Mesenchymal stem cell (in vitro differentiated cells and primary cell): ENCODE results near the gene IL22RA2.

Experiments used
- DNase-seq: peaks from one replicate; pipeline ENCODE4 v3.0.0-alpha.2; 2013
- H2AFZ ChIP-seq: one replicate; pipeline ENCODE4 v1.6.1; 2013; ENCODE audit warnings: low read depth, mild to moderate bottlenecking, control low read depth, inconsistent platforms, low read length, moderate library complexity
- H2AK5ac ChIP-seq: 2 replicates; pipeline ENCODE4 v1.6.1; 2013; ENCODE audit warnings: low read length, moderate library complexity, mild to moderate bottlenecking, inconsistent platforms; ENCODE audit not compliant: severe bottlenecking
- H2BK120ac ChIP-seq: one replicate; pipeline ENCODE4 v1.6.1; 2013; ENCODE audit warnings: low read depth, mild to moderate bottlenecking, inconsistent platforms, low read length, moderate library complexity
- H2BK12ac ChIP-seq, 2 experiments: one replicate each; pipeline ENCODE4 v1.6.1; 2013; ENCODE audit warnings: inconsistent platforms in 2 of 2, low read length in 2 of 2, mild to moderate bottlenecking in 2 of 2, moderate library complexity in 2 of 2, control low read depth in 1 of 2
- H2BK15ac ChIP-seq: one replicate; pipeline ENCODE4 v1.6.1; 2013; ENCODE audit warnings: mild to moderate bottlenecking, low read depth, inconsistent platforms; ENCODE audit not compliant: poor library complexity, severe bottlenecking
- H2BK5ac ChIP-seq: 2 replicates; pipeline ENCODE4 v1.6.1; 2013; ENCODE audit warnings: low read depth, mild to moderate bottlenecking, low read length, control low read depth, inconsistent platforms; ENCODE audit not compliant: poor library complexity, severe bottlenecking
- H3K14ac ChIP-seq, 2 experiments: one replicate each; pipeline ENCODE4 v1.6.1; 2013; ENCODE audit warnings: inconsistent platforms in 2 of 2, low read length in 2 of 2, control low read depth in 1 of 2, mild to moderate bottlenecking in 1 of 2, moderate library complexity in 1 of 2
- H3K18ac ChIP-seq, 2 experiments: one replicate each; pipeline ENCODE4 v1.6.1; 2013; ENCODE audit warnings: inconsistent platforms in 2 of 2, low read length in 2 of 2, control low read depth in 1 of 2, low read depth in 1 of 2, mild to moderate bottlenecking in 1 of 2
- H3K23ac ChIP-seq, 2 experiments: one replicate each; pipeline ENCODE4 v1.6.1; 2013; ENCODE audit warnings: inconsistent platforms in 2 of 2, low read length in 2 of 2, mild to moderate bottlenecking in 2 of 2, moderate library complexity in 2 of 2, control low read depth in 1 of 2
- H3K27ac ChIP-seq: 2 replicates; pipeline ENCODE4 v1.5.1; 2013; ENCODE audit warnings: mild to moderate bottlenecking, moderate library complexity, low read length, control low read depth, inconsistent platforms; ENCODE audit not compliant: poor library complexity, severe bottlenecking
- H3K27me3 ChIP-seq, 2 experiments: 2 replicates each; pipeline versions ENCODE4 v1.6.1 to v1.7.0; 2013; ENCODE audit warnings: low read length in 2 of 2, mild to moderate bottlenecking in 2 of 2, moderate library complexity in 2 of 2, control low read depth in 1 of 2, inconsistent platforms in 1 of 2; ENCODE audit not compliant: control insufficient read depth in 1 of 2, insufficient read depth in 1 of 2
- H3K36me3 ChIP-seq, 2 experiments: 2 replicates each; pipeline versions ENCODE4 v1.6.1 to v1.7.0; 2013; ENCODE audit warnings: low read length in 2 of 2, control low read depth in 1 of 2, inconsistent platforms in 1 of 2, low read depth in 1 of 2, mild to moderate bottlenecking in 1 of 2; ENCODE audit not compliant: insufficient read depth in 2 of 2, control insufficient read depth in 1 of 2
- H3K4ac ChIP-seq, 2 experiments: one replicate each; pipeline ENCODE4 v1.6.1; 2013; ENCODE audit warnings: inconsistent platforms in 2 of 2, low read length in 2 of 2, mild to moderate bottlenecking in 2 of 2, moderate library complexity in 2 of 2, control low read depth in 1 of 2, low read depth in 1 of 2
- H3K4me1 ChIP-seq: 2 replicates; pipeline ENCODE4 v1.6.1; 2013; ENCODE audit warnings: low read depth, low read length, control low read depth; ENCODE audit not compliant: control insufficient read depth, insufficient read depth
- H3K4me2 ChIP-seq: 2 replicates; pipeline ENCODE4 v1.6.1; 2013; ENCODE audit warnings: low read length, mild to moderate bottlenecking, inconsistent platforms; ENCODE audit not compliant: poor library complexity, severe bottlenecking
- H3K4me3 ChIP-seq, 2 experiments: 2 replicates each; pipeline versions ENCODE4 v1.5.1 to v1.7.0; 2013; ENCODE audit warnings: low read length in 2 of 2, mild to moderate bottlenecking in 2 of 2, control low read depth in 1 of 2, low read depth in 1 of 2; ENCODE audit not compliant: insufficient read depth in 1 of 2
- H3K79me1 ChIP-seq: replicated peaks from 2 replicates; pipeline ENCODE4 v1.6.1; 2013; ENCODE audit warnings: mild to moderate bottlenecking, control low read depth, low read length, inconsistent platforms; ENCODE audit not compliant: poor library complexity, severe bottlenecking
- H3K9ac ChIP-seq: 2 replicates; pipeline ENCODE4 v1.7.0; 2013; ENCODE audit warnings: mild to moderate bottlenecking, low read length, moderate library complexity
- H3K9me3 ChIP-seq: 2 replicates; pipeline ENCODE4 v1.7.0; 2013; ENCODE audit warnings: mild to moderate bottlenecking, low read length; ENCODE audit not compliant: control insufficient read depth
- H4K8ac ChIP-seq: one replicate; pipeline ENCODE4 v1.6.1; 2013; ENCODE audit warnings: inconsistent platforms, mild to moderate bottlenecking, low read length, moderate library complexity
- H4K91ac ChIP-seq: one replicate; pipeline ENCODE4 v1.6.1; 2013; ENCODE audit warnings: mild to moderate bottlenecking, low read length, inconsistent platforms
- WGBS: methylation state at CpG from one replicate; pipeline ENCODE4 v1.1.7; 2013; ENCODE audit warnings: mixed read lengths; 5-methylcytosine and 5-hydroxymethylcytosine counted together

Gene IL22RA2

GRCh38 chr6:137206577-137206976, 33.1 kb upstream of the IL22RA2 start:
- peaks cover 28% of the 10 kb centered on the region for H3K79me1 ChIP-seq
- H2BK15ac ChIP-seq, result no peak overlapping the region
- H2AFZ ChIP-seq, result no peak overlapping the region
- no peak overlapping the region for H4K91ac ChIP-seq
- H3K23ac ChIP-seq, result no peak overlapping the region
- no peaks in the 10 kb centered on the region for H3K27me3 ChIP-seq
- no peak overlapping the region for H2AK5ac ChIP-seq
- no peak overlapping the region for H3K4me2 ChIP-seq
- no peak overlapping the region for H2BK12ac ChIP-seq
- H3K4me1 ChIP-seq, result no peaks in the 10 kb centered on the region
- H2BK5ac ChIP-seq, result no peak overlapping the region
- no peak overlapping the region for H3K27ac ChIP-seq
- DNase-seq, result no peak
- H3K9me3 ChIP-seq, result no peaks in the 10 kb centered on the region
- no peak overlapping the region for H3K4me3 ChIP-seq
- H3K36me3 ChIP-seq, result peaks cover 10 to 57% of the 10 kb centered on the region in 2 experiments
- H3K4ac ChIP-seq, result no peak overlapping the region
- no peak overlapping the region for H4K8ac ChIP-seq
- no peak overlapping the region for H2BK120ac ChIP-seq
- H3K18ac ChIP-seq, result no peak overlapping the region
- 100% methylated on average over 1 of the region's 1 CpG for WGBS
- no peak overlapping the region for H3K9ac ChIP-seq
- H3K14ac ChIP-seq, result no peak overlapping the region

GRCh38 chr6:137203256-137203655, 29.8 kb upstream of the IL22RA2 start:
- Histone ChIP-seq H3K36me3 (peaks cover 9 to 83% of the 10 kb centered on the region in 2 experiments), H3K27me3 (no peaks in the 10 kb centered on the region), H3K4me3 (no peak overlapping the region), H4K91ac (no peak overlapping the region), H3K4me2 (no peak overlapping the region), H3K23ac (no peak overlapping the region), H3K9ac (no peak overlapping the region), H4K8ac (no peak overlapping the region), H2BK120ac (no peak overlapping the region), H3K27ac (no peak overlapping the region), H3K4me1 (no peaks in the 10 kb centered on the region), H3K4ac (no peak overlapping the region), H2BK15ac (no peak overlapping the region), H3K14ac (no peak overlapping the region), H3K79me1 (peaks cover 9% of the 10 kb centered on the region), H2BK5ac (no peak overlapping the region), H2AK5ac (no peak overlapping the region), H3K18ac (no peak overlapping the region), H3K9me3 (no peaks in the 10 kb centered on the region), H2AFZ (no peak overlapping the region), H2BK12ac (no peak overlapping the region)
- no CpG with 5 or more reads among the region's 2 CpGs for WGBS
- DNase-seq, result no peak

- H2BK12ac ChIP-seq, result no peak overlapping the region
- H2AFZ ChIP-seq, result no peak overlapping the region
- no peak overlapping the region for H3K4ac ChIP-seq
- no peaks in the 10 kb centered on the region for H3K27me3 ChIP-seq
- no peak overlapping the region for H3K23ac ChIP-seq
- H3K79me1 ChIP-seq, result peaks cover 5% of the 10 kb centered on the region
- no peak overlapping the region for H3K27ac ChIP-seq
- no peak overlapping the region for H3K4me2 ChIP-seq
- H3K4me3 ChIP-seq, result no peak overlapping the region
- DNase-seq, result no peak
- H2BK15ac ChIP-seq, result no peak overlapping the region
- H3K36me3 ChIP-seq, result peaks cover 8 to 95% of the 10 kb centered on the region in 2 experiments
- no peak overlapping the region for H3K14ac ChIP-seq
- no peaks in the 10 kb centered on the region for H3K4me1 ChIP-seq
- H3K9me3 ChIP-seq, result no peaks in the 10 kb centered on the region
- H4K91ac ChIP-seq, result no peak overlapping the region
- WGBS, result 93% methylated on average over 3 of the region's 6 CpGs
- H4K8ac ChIP-seq, result no peak overlapping the region
- no peak overlapping the region for H2BK120ac ChIP-seq
- H3K9ac ChIP-seq, result no peak overlapping the region
- H2BK5ac ChIP-seq, result no peak overlapping the region
- no peak overlapping the region for H3K18ac ChIP-seq
- no peak overlapping the region for H2AK5ac ChIP-seq
Measured at GRCh38 chr6:137202078-137202477, 28.6 kb upstream of the IL22RA2 start.

- H3K18ac ChIP-seq, result no peak overlapping the region
- no peaks in the 10 kb centered on the region for H3K9me3 ChIP-seq
- no peak overlapping the region for H2BK15ac ChIP-seq
- no peak for DNase-seq
- H3K27me3 ChIP-seq, result no peaks in the 10 kb centered on the region
- H4K91ac ChIP-seq, result no peak overlapping the region
- no peak overlapping the region for H3K27ac ChIP-seq
- no peak overlapping the region for H2BK12ac ChIP-seq
- 100% methylated on average over 1 of the region's 1 CpG for WGBS
- H3K4me2 ChIP-seq, result no peak overlapping the region
- H3K14ac ChIP-seq, result no peak overlapping the region
- no peak overlapping the region for H4K8ac ChIP-seq
- H3K4me1 ChIP-seq, result no peaks in the 10 kb centered on the region
- no peak overlapping the region for H2BK5ac ChIP-seq
- H2AK5ac ChIP-seq, result no peak overlapping the region
- peaks cover 5% of the 10 kb centered on the region for H3K79me1 ChIP-seq
- no peak overlapping the region for H3K23ac ChIP-seq
- peaks cover 8 to 94% of the 10 kb centered on the region in 2 experiments for H3K36me3 ChIP-seq
- no peak overlapping the region for H3K4me3 ChIP-seq
- H3K9ac ChIP-seq, result no peak overlapping the region
- H3K4ac ChIP-seq, result no peak overlapping the region
- H2BK120ac ChIP-seq, result no peak overlapping the region
- no peak overlapping the region for H2AFZ ChIP-seq
Measured at GRCh38 chr6:137201006-137201405, 27.6 kb upstream of the IL22RA2 start.
